Transverse colon (tissue), 1 donor: ENCODE measurements around the gene PHLDA2.

Experiments
- EP300 ChIP-seq: sonication (generic); formaldehyde crosslinking; IDR thresholded peaks from one replicate; pipeline ENCODE4 v1.6.1; 2017; ENCODE audit warnings: antibody characterized with exemption, low read depth
- POLR2A ChIP-seq: fragments of 450-650 bp; IDR thresholded peaks from one replicate; pipeline ENCODE4 v1.6.1; 2016; ENCODE audit warnings: antibody characterized with exemption, mild to moderate bottlenecking, moderate library complexity

GRCh38 chr11:2976294-2977063, 47.3 kb upstream of the PHLDA2 start:
- no peak for TF ChIP-seq POLR2A
- no peak for TF ChIP-seq EP300
